Activated B cell treated with CpG ODN at 0.5 μM for 24 hours (primary cell): ENCODE results near the gene RPL13A. TPM values are rescaled to one million over a fixed set of nuclear protein-coding genes. Genes with fewer than 3 reads are reported as not detected.

Experiments used
- ATAC-seq: fragments of 200-7000 bp; cut with Tn5 transposase; one replicate; pipeline ENCODE4 v1.10.0; 2021; ENCODE audit warnings: low read depth, mild to moderate bottlenecking, moderate library complexity
- CTCF ChIA-PET: fragments of 350-600 bp; sonication (Branson Sonifier 250); formaldehyde crosslinking; loops from one replicate; lab custom pipeline; 2021; ENCODE audit warnings: antibody characterized with exemption; lab: Charles Lee
- POLR2A ChIA-PET: fragments of 350-600 bp; sonication (Branson Sonifier 250); formaldehyde crosslinking; loops from one replicate; lab custom pipeline; 2021; ENCODE audit warnings: antibody characterized with exemption; lab: Charles Lee
- DNase-seq: peaks from one replicate; pipeline ENCODE4 v3.0.0; 2022
- H3K27ac Mint-ChIP-seq: one replicate; pipeline ENCODE4 v1.8.0; 2020; ENCODE audit warnings: mixed read lengths
- H3K27me3 Mint-ChIP-seq: one replicate; pipeline ENCODE4 v1.8.0; 2021; ENCODE audit warnings: mixed read lengths
- H3K36me3 Mint-ChIP-seq: one replicate; pipeline ENCODE4 v1.8.0; 2021; ENCODE audit warnings: low read depth, mixed read lengths
- H3K4me1 Mint-ChIP-seq: one replicate; pipeline ENCODE4 v1.8.0; 2021; ENCODE audit warnings: mixed read lengths
- H3K4me3 Mint-ChIP-seq: one replicate; pipeline ENCODE4 v1.8.0; 2020; ENCODE audit warnings: mild to moderate bottlenecking, mixed read lengths
- H3K9me3 Mint-ChIP-seq: one replicate; pipeline ENCODE4 v1.8.0; 2020; ENCODE audit warnings: mixed read lengths
- CTCF ChIP-seq: fragments of 200-600 bp; IDR thresholded peaks from one replicate; pipeline ENCODE4 v1.8.0; 2022; ENCODE audit warnings: antibody characterized with exemption, mild to moderate bottlenecking
- intact Hi-C: fragments of 100-400 bp; cut with micrococcal nuclease; formaldehyde crosslinking; loops from one replicate; pipeline ENCODE4 v1.15.1; 2024
- total RNA-seq: library from RNA; stranded (reverse); gene quantifications from 2 replicates; pipeline ENCODE4 v1.2.3, GENCODE V29; 2022

Gene RPL13A
- total RNA-seq, 1 donor from 2014 or later, result 6,642 TPM

GRCh38 chr19:49514151-49514550, 26.7 kb downstream of the RPL13A start:
- H3K36me3 Mint-ChIP-seq, result peaks cover 6% of the 10 kb centered on the region
- ATAC-seq (no peak), DNase-seq (no peak)
- no peaks in the 10 kb centered on the region for H3K9me3 Mint-ChIP-seq
- ChIA-PET POLR2A (interaction anchor here (1.4 to 1.9 kb wide), 4 partner anchors 16 to 32 kb away, joined by 3 to 6 read pairs (median 4); no protein-coding TSS in a partner anchor), CTCF (interaction anchor here (1.2 to 1.8 kb wide), 2 partner anchors 33 to 167 kb away, joined by 5 to 7 read pairs; no protein-coding TSS in a partner anchor)
- TF ChIP-seq CTCF, result no peak
- intact Hi-C loops, result no loop called here
- no peaks in the 10 kb centered on the region for H3K27me3 Mint-ChIP-seq
- H3K4me3 Mint-ChIP-seq, result peak overlapping the region; percentile 82
- H3K27ac Mint-ChIP-seq, result no peak overlapping the region
- H3K4me1 Mint-ChIP-seq, result peaks cover 35% of the 10 kb centered on the region

GRCh38 chr19:49515767-49516166, 28.4 kb downstream of the RPL13A start:
- H3K36me3 Mint-ChIP-seq, result peaks cover 9% of the 10 kb centered on the region
- CTCF ChIA-PET, result interaction anchor here (1.1 kb wide), 1 partner anchor 31 kb away, joined by 3 read pairs; no protein-coding TSS in a partner anchor
- POLR2A ChIA-PET, result interaction anchor here (0.8 kb wide), 2 partner anchors 12 to 17 kb away, joined by 3 to 4 read pairs; no protein-coding TSS in a partner anchor
- H3K4me1 Mint-ChIP-seq, result peaks cover 35% of the 10 kb centered on the region
- no peaks in the 10 kb centered on the region for H3K9me3 Mint-ChIP-seq
- intact Hi-C loops, result no loop called here
- H3K4me3 Mint-ChIP-seq, result peak overlapping the region; percentile 20
- no peaks in the 10 kb centered on the region for H3K27me3 Mint-ChIP-seq
- DNase-seq (no peak), ATAC-seq (no peak)
- TF ChIP-seq CTCF, result no peak
- peak overlapping the region; percentile 12 for H3K27ac Mint-ChIP-seq

GRCh38 chr19:49518033-49518432, 30.6 kb downstream of the RPL13A start:
- Mint-ChIP-seq H3K27me3 (no peaks in the 10 kb centered on the region), H3K36me3 (peaks cover 12% of the 10 kb centered on the region), H3K9me3 (no peaks in the 10 kb centered on the region), H3K4me3 (no peak overlapping the region), H3K27ac (no peak overlapping the region), H3K4me1 (peaks cover 17% of the 10 kb centered on the region)
- no peak for DNase-seq
- ChIA-PET POLR2A (interaction anchor here (0.7 kb wide), 1 partner anchor 25 kb away, joined by 6 read pairs; no protein-coding TSS in a partner anchor), CTCF (no interaction called here)
- ATAC-seq, result no peak
- no peak for TF ChIP-seq CTCF
- intact Hi-C loops, result no loop called here

- no peak for ATAC-seq
- Mint-ChIP-seq H3K36me3 (peaks cover 10% of the 10 kb centered on the region), H3K27ac (no peak overlapping the region), H3K4me1 (peaks cover 6% of the 10 kb centered on the region), H3K9me3 (no peaks in the 10 kb centered on the region), H3K4me3 (no peak overlapping the region), H3K27me3 (no peaks in the 10 kb centered on the region)
- intact Hi-C loops, result no loop called here
- POLR2A ChIA-PET, result no interaction called here
- no peak for TF ChIP-seq CTCF
- DNase-seq, result no peak
- CTCF ChIA-PET, result interaction anchor here (1.0 kb wide), 1 partner anchor 26 kb away, joined by 3 read pairs; no protein-coding TSS in a partner anchor
These were observed 33.4 kb downstream of the RPL13A start for GRCh38 chr19:49520705-49521319.

- H3K4me1 Mint-ChIP-seq, result peaks cover 11% of the 10 kb centered on the region
- no peak for DNase-seq
- H3K36me3 Mint-ChIP-seq, result peaks cover 7% of the 10 kb centered on the region
- no peak for ATAC-seq
- no peak overlapping the region for H3K4me3 Mint-ChIP-seq
- H3K9me3 Mint-ChIP-seq, result no peaks in the 10 kb centered on the region
- no peak for TF ChIP-seq CTCF
- ChIA-PET POLR2A (no interaction called here), CTCF (no interaction called here)
- H3K27me3 Mint-ChIP-seq, result no peaks in the 10 kb centered on the region
- intact Hi-C loops, result no loop called here
- H3K27ac Mint-ChIP-seq, result no peak overlapping the region
These were observed 37.5 kb downstream of the RPL13A start for GRCh38 chr19:49524812-49525455.
